HG02588 (cell line): ENCODE results near the gene MAPK1.
"Not testable (repeated sequence)": the region's sequence is repeated elsewhere in the genome, so short reads cannot be mapped to it uniquely, and the experiment has no call there.

Source experiments
- ATAC-seq: cut with Tn5 transposase; IDR thresholded peaks from one replicate; pipeline ENCODE4 v1.9.1; 2021; ENCODE audit warnings: mild to moderate bottlenecking, moderate library complexity; ENCODE audit not compliant: unreplicated experiment

The MAPK1 gene

GRCh38 chr22:21730535-21731308, 136.7 kb downstream of the MAPK1 start:
- no peak for ATAC-seq

- not testable (repeated sequence) for ATAC-seq
These were observed 138.3 kb downstream of the MAPK1 start for GRCh38 chr22:21729184-21729583.

GRCh38 chr22:21728270-21728669, 139.2 kb downstream of the MAPK1 start:
- ATAC-seq: no peak

- no peak for ATAC-seq
These were observed 139.7 kb downstream of the MAPK1 start for GRCh38 chr22:21727768-21728167.

GRCh38 chr22:21727159-21727558, 140.3 kb downstream of the MAPK1 start:
- no peak for ATAC-seq

- ATAC-seq: no peak
These were observed 140.8 kb downstream of the MAPK1 start for GRCh38 chr22:21726650-21727049.

- no peak for ATAC-seq
These were observed 141.3 kb downstream of the MAPK1 start for GRCh38 chr22:21725956-21726649.

GRCh38 chr22:21724496-21724895, 142.9 kb downstream of the MAPK1 start:
- not testable (repeated sequence) for ATAC-seq

GRCh38 chr22:21721195-21721852, 146.1 kb downstream of the MAPK1 start:
- ATAC-seq: not testable (repeated sequence)

GRCh38 chr22:21720191-21720859, 147.1 kb downstream of the MAPK1 start:
- not testable (repeated sequence) for ATAC-seq

- no peak for ATAC-seq
These were observed 148.4 kb downstream of the MAPK1 start for GRCh38 chr22:21719024-21719423.

GRCh38 chr22:21718499-21718898, 148.9 kb downstream of the MAPK1 start:
- no peak for ATAC-seq

GRCh38 chr22:21716395-21717122, 150.9 kb downstream of the MAPK1 start:
- ATAC-seq: not testable (repeated sequence)

GRCh38 chr22:21714786-21715185, 152.7 kb downstream of the MAPK1 start:
- no peak for ATAC-seq

- no peak for ATAC-seq
These were observed 153.2 kb downstream of the MAPK1 start for GRCh38 chr22:21714059-21714770.

- no peak for ATAC-seq
These were observed 153.9 kb downstream of the MAPK1 start for GRCh38 chr22:21713428-21714058.

- ATAC-seq: no peak
These were observed 154.6 kb downstream of the MAPK1 start for GRCh38 chr22:21712751-21713427.

- ATAC-seq: no peak
These were observed 155.6 kb downstream of the MAPK1 start for GRCh38 chr22:21711851-21712250.

- ATAC-seq: no peak
These were observed 157.3 kb downstream of the MAPK1 start for GRCh38 chr22:21710156-21710555.
